Vagina (tissue), 2 donors: ENCODE data around the gene WT1.

ENCODE experiments used
- CTCF ChIP-seq, 3 experiments: fragments of 450-650 bp in 2 of 3; fragments of 200-600 bp in 1 of 3; sonication (generic) in 1 of 3; IDR thresholded peaks; one replicate each; pipeline ENCODE4 v1.5.1; 2017 to 2019; ENCODE audit warnings: antibody characterized with exemption in 3 of 3, mild to moderate bottlenecking in 2 of 3, moderate library complexity in 2 of 3
- POLR2A ChIP-seq, 2 donors: fragments of 450-650 bp; IDR thresholded peaks; one replicate each; pipeline ENCODE4 v1.6.1; 2017; ENCODE audit warnings: antibody characterized with exemption in 2 of 2, mild to moderate bottlenecking in 2 of 2, moderate library complexity in 2 of 2
- POLR2AphosphoS5 ChIP-seq, 2 donors: sonication (generic); formaldehyde crosslinking; IDR thresholded peaks; one replicate each; pipeline ENCODE4 v1.9.0; 2017; ENCODE audit warnings: antibody characterized with exemption in 2 of 2, mild to moderate bottlenecking in 2 of 2, low read depth in 1 of 2; ENCODE audit not compliant: insufficient read depth in 1 of 2

- no peak for TF ChIP-seq POLR2A (IDR thresholded peaks at IDR 0.05)
- TF ChIP-seq POLR2AphosphoS5 (IDR thresholded peaks at IDR 0.05; ENCODE audit: insufficient read depth in 1 of 2, low read depth in 1 of 2): no peak
- TF ChIP-seq CTCF (IDR thresholded peaks at IDR 0.05): no peak
Observed at GRCh38 chr11:32391479-32391878, 43.9 kb downstream of the WT1 start.
